Activated CD8-positive, alpha-beta memory T cell treated with anti-CD3 and anti-CD28 coated beads, Interleukin-2, amount 10 ng/mL, durations not matched to agents 7 days and 5 days (primary cell): ENCODE data around the gene GPR32. TPM values are rescaled to one million over a fixed set of nuclear protein-coding genes. Genes with fewer than 3 reads are reported as not detected.
A peak's percentile ranks its signal among the peaks of the same experiment; 100 is the strongest.

ENCODE experiments used
- ATAC-seq: fragments of 150-1000 bp; cut with Tn5 transposase; one replicate; pipeline ENCODE4 v1.10.0; 2021; ENCODE audit warnings: moderate library complexity
- CTCF ChIA-PET: fragments of 350-600 bp; sonication (Branson Sonifier 250); formaldehyde crosslinking; loops from one replicate; lab custom pipeline; 2021; ENCODE audit warnings: antibody characterized with exemption; lab: Charles Lee
- DNase-seq: peaks from one replicate; pipeline ENCODE4 v3.0.0-alpha.2; 2020
- H3K27ac Mint-ChIP-seq: one replicate; pipeline ENCODE4 v1.8.0; 2021; ENCODE audit warnings: mild to moderate bottlenecking, mixed read lengths
- H3K27me3 Mint-ChIP-seq: one replicate; pipeline ENCODE4 v1.8.0; 2021; ENCODE audit warnings: mixed read lengths
- H3K36me3 Mint-ChIP-seq: one replicate; pipeline ENCODE4 v1.8.0; 2021; ENCODE audit warnings: mild to moderate bottlenecking, mixed read lengths
- H3K4me1 Mint-ChIP-seq: one replicate; pipeline ENCODE4 v1.8.0; 2021; ENCODE audit warnings: mixed read lengths
- H3K4me3 Mint-ChIP-seq: one replicate; pipeline ENCODE4 v1.8.0; 2021; ENCODE audit warnings: mild to moderate bottlenecking, moderate library complexity, mixed read lengths
- H3K9me3 Mint-ChIP-seq: one replicate; pipeline ENCODE4 v1.8.0; 2022; ENCODE audit warnings: low read depth, mixed read lengths
- total RNA-seq, 2 experiments: library from RNA; stranded (reverse); gene quantifications; one replicate each; pipeline ENCODE4 v1.2.3, GENCODE V29; 2021

GPR32 gene
- total RNA-seq, 2 experiments from 2014 or later = not detected

- H3K27me3 Mint-ChIP-seq = no peaks in the 10 kb centered on the region
- ATAC-seq (peak; percentile 34), DNase-seq (peak; percentile 55)
- H3K4me3 Mint-ChIP-seq = no peak overlapping the region
- H3K9me3 Mint-ChIP-seq = no peaks in the 10 kb centered on the region
- no peak overlapping the region for H3K27ac Mint-ChIP-seq
- H3K4me1 Mint-ChIP-seq = peaks cover 5% of the 10 kb centered on the region
- H3K36me3 Mint-ChIP-seq = peaks cover 16% of the 10 kb centered on the region
- CTCF ChIA-PET = no interaction called here
Observed at GRCh38 chr19:50794074-50794875, 24.0 kb downstream of the GPR32 start.

- DNase-seq (no peak), ATAC-seq (peak; percentile 24)
- no peak overlapping the region for H3K4me3 Mint-ChIP-seq
- peak overlapping the region; percentile 40 for H3K27ac Mint-ChIP-seq
- peaks cover 17% of the 10 kb centered on the region for H3K36me3 Mint-ChIP-seq
- H3K27me3 Mint-ChIP-seq = no peaks in the 10 kb centered on the region
- CTCF ChIA-PET = no interaction called here
- H3K9me3 Mint-ChIP-seq = no peaks in the 10 kb centered on the region
- H3K4me1 Mint-ChIP-seq = peaks cover 6% of the 10 kb centered on the region
Observed at GRCh38 chr19:50794876-50795663, 24.8 kb downstream of the GPR32 start.

- no peak for ATAC-seq
Observed at GRCh38 chr19:50795664-50796073, 25.4 kb downstream of the GPR32 start.

GRCh38 chr19:50796128-50796633 lies 25.9 kb downstream of the GPR32 start:
- no peak overlapping the region for H3K4me3 Mint-ChIP-seq
- no peaks in the 10 kb centered on the region for H3K27me3 Mint-ChIP-seq
- CTCF ChIA-PET = no interaction called here
- ATAC-seq (no peak), DNase-seq (no peak)
- no peak overlapping the region for H3K27ac Mint-ChIP-seq
- peaks cover 25% of the 10 kb centered on the region for H3K36me3 Mint-ChIP-seq
- no peaks in the 10 kb centered on the region for H3K9me3 Mint-ChIP-seq
- peaks cover 14% of the 10 kb centered on the region for H3K4me1 Mint-ChIP-seq

More at GRCh38 chr19:50795664-50796073, 25.4 kb downstream of the GPR32 start:
- no peak overlapping the region for H3K4me3 Mint-ChIP-seq
- peak overlapping the region; percentile 40 for H3K27ac Mint-ChIP-seq
- CTCF ChIA-PET = no interaction called here
- H3K27me3 Mint-ChIP-seq = no peaks in the 10 kb centered on the region
- H3K36me3 Mint-ChIP-seq = peaks cover 20% of the 10 kb centered on the region
- H3K4me1 Mint-ChIP-seq = peaks cover 9% of the 10 kb centered on the region
- no peaks in the 10 kb centered on the region for H3K9me3 Mint-ChIP-seq
- no peak for DNase-seq

GRCh38 chr19:50796634-50797428 lies 26.6 kb downstream of the GPR32 start:
- CTCF ChIA-PET = no interaction called here
- no peaks in the 10 kb centered on the region for H3K9me3 Mint-ChIP-seq

GRCh38 chr19:50797429-50797780 lies 27.1 kb downstream of the GPR32 start:
- Mint-ChIP-seq H3K4me3 (no peak overlapping the region), H3K9me3 (no peaks in the 10 kb centered on the region), H3K36me3 (peaks cover 34% of the 10 kb centered on the region), H3K4me1 (peaks cover 22% of the 10 kb centered on the region), H3K27me3 (no peaks in the 10 kb centered on the region), H3K27ac (no peak overlapping the region)
- ATAC-seq (no peak), DNase-seq (no peak)
- CTCF ChIA-PET = no interaction called here

More at GRCh38 chr19:50796634-50797428, 26.6 kb downstream of the GPR32 start:
- Mint-ChIP-seq H3K27me3 (no peaks in the 10 kb centered on the region), H3K4me1 (peaks cover 17% of the 10 kb centered on the region), H3K36me3 (peaks cover 28% of the 10 kb centered on the region), H3K4me3 (no peak overlapping the region), H3K27ac (no peak overlapping the region)
- no peak for DNase-seq
- no peak for ATAC-seq

- H3K36me3 Mint-ChIP-seq = peaks cover 40% of the 10 kb centered on the region
- peaks cover 29% of the 10 kb centered on the region for H3K4me1 Mint-ChIP-seq
- H3K9me3 Mint-ChIP-seq = no peaks in the 10 kb centered on the region
- CTCF ChIA-PET = no interaction called here
- ATAC-seq (no peak), DNase-seq (no peak)
- no peaks in the 10 kb centered on the region for H3K27me3 Mint-ChIP-seq
- H3K27ac Mint-ChIP-seq = no peak overlapping the region
- no peak overlapping the region for H3K4me3 Mint-ChIP-seq
Observed at GRCh38 chr19:50797781-50798658, 27.8 kb downstream of the GPR32 start.

GRCh38 chr19:50798659-50799546 lies 28.6 kb downstream of the GPR32 start:
- no peak overlapping the region for H3K4me3 Mint-ChIP-seq
- CTCF ChIA-PET = no interaction called here
- H3K27ac Mint-ChIP-seq = no peak overlapping the region
- peaks cover 30% of the 10 kb centered on the region for H3K4me1 Mint-ChIP-seq
- ATAC-seq = no peak
- DNase-seq = no peak
- H3K9me3 Mint-ChIP-seq = no peaks in the 10 kb centered on the region
- no peaks in the 10 kb centered on the region for H3K27me3 Mint-ChIP-seq
- H3K36me3 Mint-ChIP-seq = peaks cover 47% of the 10 kb centered on the region

GRCh38 chr19:50799547-50799851 lies 29.2 kb downstream of the GPR32 start:
- ATAC-seq (no peak), DNase-seq (no peak)
- Mint-ChIP-seq H3K36me3 (peaks cover 50% of the 10 kb centered on the region), H3K27me3 (no peaks in the 10 kb centered on the region), H3K27ac (no peak overlapping the region), H3K4me3 (no peak overlapping the region), H3K9me3 (no peaks in the 10 kb centered on the region), H3K4me1 (peaks cover 28% of the 10 kb centered on the region)
- CTCF ChIA-PET = no interaction called here

GRCh38 chr19:50801107-50801506 lies 30.8 kb downstream of the GPR32 start:
- Mint-ChIP-seq H3K9me3 (no peaks in the 10 kb centered on the region), H3K4me1 (peaks cover 36% of the 10 kb centered on the region), H3K4me3 (no peak overlapping the region), H3K36me3 (peaks cover 47% of the 10 kb centered on the region), H3K27ac (peak overlapping the region; percentile 0), H3K27me3 (no peaks in the 10 kb centered on the region)
- CTCF ChIA-PET = interaction anchor here (0.9 to 1.1 kb wide), 2 partner anchors 17 to 245 kb away, joined by 3 read pairs; no protein-coding TSS in a partner anchor
- DNase-seq (no peak), ATAC-seq (no peak)

- H3K27me3 Mint-ChIP-seq = no peaks in the 10 kb centered on the region
- H3K36me3 Mint-ChIP-seq = peaks cover 36% of the 10 kb centered on the region
- CTCF ChIA-PET = interaction anchor here (1.5 kb wide), 1 partner anchor 118 kb away, joined by 4 read pairs; no protein-coding TSS in a partner anchor
- H3K27ac Mint-ChIP-seq = peak overlapping the region; percentile 99
- peaks cover 34% of the 10 kb centered on the region for H3K4me1 Mint-ChIP-seq
- ATAC-seq (no peak), DNase-seq (no peak)
- no peaks in the 10 kb centered on the region for H3K9me3 Mint-ChIP-seq
- peak overlapping the region; percentile 95 for H3K4me3 Mint-ChIP-seq
Observed at GRCh38 chr19:50803633-50804419, 33.6 kb downstream of the GPR32 start.
